T-helper 1 cell treated with Interleukin-12 subunit alpha and Interleukin-12 subunit beta and Interleukin-4 antibody, amounts not matched to agents 30 μg/mL and 1 μg/mL, for 36 hours (primary cell): ENCODE data around the gene MOGAT2.

Experiments used
- H3K27ac Mint-ChIP-seq: one replicate; pipeline ENCODE4 v1.8.0; 2021; ENCODE audit warnings: mild to moderate bottlenecking, mixed read lengths
- H3K27me3 Mint-ChIP-seq: one replicate; pipeline ENCODE4 v1.8.0; 2021; ENCODE audit warnings: low read depth, mixed read lengths
- H3K36me3 Mint-ChIP-seq: one replicate; pipeline ENCODE4 v1.8.0; 2021; ENCODE audit warnings: low read depth, mixed read lengths
- H3K4me1 Mint-ChIP-seq: one replicate; pipeline ENCODE4 v1.8.0; 2021; ENCODE audit warnings: low read depth, mixed read lengths
- H3K4me3 Mint-ChIP-seq: one replicate; pipeline ENCODE4 v1.8.0; 2021; ENCODE audit warnings: mild to moderate bottlenecking, moderate library complexity, mixed read lengths
- H3K9me3 Mint-ChIP-seq: one replicate; pipeline ENCODE4 v1.8.0; 2021; ENCODE audit warnings: mixed read lengths

The MOGAT2 gene

DNA sequence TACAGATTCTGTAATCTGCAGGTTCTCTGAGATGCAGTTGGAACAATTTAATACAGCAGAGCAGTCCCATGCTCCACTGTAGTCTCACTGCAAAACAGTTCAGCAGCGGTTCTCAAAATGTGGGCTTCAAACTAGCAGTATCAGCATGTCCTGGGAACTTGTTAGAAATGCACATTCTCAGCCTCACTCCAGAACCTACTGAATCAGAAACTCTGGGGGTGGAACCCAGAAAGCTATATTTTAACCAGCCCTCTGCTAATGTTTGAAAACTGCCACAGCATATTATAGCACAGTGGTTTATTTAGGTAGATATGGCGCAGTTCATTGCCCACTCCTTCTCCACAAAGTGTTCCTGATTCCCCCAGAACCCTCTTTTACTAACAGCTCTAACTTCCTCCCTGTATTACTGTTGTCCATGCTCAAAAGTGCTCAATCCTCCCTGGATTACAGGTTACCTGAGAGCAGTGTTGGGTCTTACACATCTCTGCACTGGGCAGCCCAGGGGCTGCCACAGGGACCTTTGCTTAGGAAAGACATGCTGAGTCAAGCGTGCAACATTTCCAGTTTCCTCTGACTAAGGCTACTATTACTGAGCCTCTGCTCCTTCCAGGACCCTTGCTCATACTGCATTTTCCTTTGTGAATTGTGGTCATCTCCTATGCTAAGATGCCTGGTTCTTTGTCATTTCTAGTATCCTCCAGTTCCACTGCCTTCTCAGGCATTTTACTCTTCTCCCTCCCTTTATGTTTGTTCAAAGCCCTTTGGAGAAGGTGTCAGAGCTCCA lies 43.3 kb downstream of the MOGAT2 start:
- no peak overlapping the region for H3K4me3 Mint-ChIP-seq
- H3K4me1 Mint-ChIP-seq: no peaks in the 10 kb centered on the region
- no peak overlapping the region for H3K27ac Mint-ChIP-seq
- H3K9me3 Mint-ChIP-seq: no peaks in the 10 kb centered on the region
- peaks cover 21% of the 10 kb centered on the region for H3K27me3 Mint-ChIP-seq
- no peaks in the 10 kb centered on the region for H3K36me3 Mint-ChIP-seq

- Mint-ChIP-seq H3K27ac (no peak overlapping the region), H3K36me3 (no peaks in the 10 kb centered on the region), H3K9me3 (no peaks in the 10 kb centered on the region), H3K27me3 (peaks cover 10% of the 10 kb centered on the region), H3K4me3 (no peak overlapping the region), H3K4me1 (peaks cover 7% of the 10 kb centered on the region)
These were observed 44.5 kb downstream of the MOGAT2 start for GRCh38 chr11:75762158-75762557.

DNA sequence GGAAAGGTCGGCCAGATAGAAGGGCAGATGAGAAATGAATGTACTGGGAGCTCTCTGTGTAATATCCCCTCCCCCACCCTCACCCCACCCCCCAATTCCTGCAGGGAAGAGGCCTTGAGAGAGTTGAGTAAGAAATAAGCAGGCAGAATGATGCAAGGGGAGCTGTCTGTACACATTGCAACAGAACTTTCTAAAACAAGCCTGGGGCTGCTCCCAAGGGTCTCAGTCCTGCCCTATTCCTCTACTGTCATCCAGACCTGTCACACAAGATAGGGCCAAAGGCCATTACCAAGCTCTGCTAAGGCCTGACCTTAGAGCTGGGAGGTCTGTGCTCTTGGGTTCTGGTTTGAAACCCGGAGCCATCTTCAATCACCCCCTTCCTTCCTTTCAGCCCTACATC lies 45.2 kb downstream of the MOGAT2 start:
- H3K36me3 Mint-ChIP-seq: no peaks in the 10 kb centered on the region
- peaks cover 14% of the 10 kb centered on the region for H3K4me1 Mint-ChIP-seq
- no peak overlapping the region for H3K4me3 Mint-ChIP-seq
- H3K27me3 Mint-ChIP-seq: peaks cover 5% of the 10 kb centered on the region
- no peak overlapping the region for H3K27ac Mint-ChIP-seq
- H3K9me3 Mint-ChIP-seq: no peaks in the 10 kb centered on the region

GRCh38 chr11:75763846-75764245 lies 46.2 kb downstream of the MOGAT2 start:
- Mint-ChIP-seq H3K27ac (no peak overlapping the region), H3K36me3 (no peaks in the 10 kb centered on the region)

DNA sequence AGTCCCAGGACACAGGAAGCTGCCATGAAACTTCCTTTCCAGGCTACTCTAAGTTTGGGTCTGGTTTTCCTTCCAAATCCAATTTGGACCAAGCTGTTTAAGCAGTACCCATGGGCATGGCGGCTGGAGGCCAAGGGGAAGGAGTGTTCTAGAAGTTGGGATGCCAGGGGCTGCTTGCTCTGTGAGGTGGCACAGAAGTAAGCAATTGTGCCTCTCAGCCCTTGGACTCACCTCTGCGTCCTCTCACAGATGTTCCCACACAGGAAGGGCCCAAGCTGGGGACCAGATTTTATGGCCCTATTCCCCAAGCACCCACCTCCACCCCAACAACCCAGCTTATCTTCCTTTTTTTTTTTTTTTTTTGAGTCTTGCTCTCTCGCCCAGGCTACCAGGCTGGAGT lies 47.5 kb downstream of the MOGAT2 start:
- Mint-ChIP-seq H3K4me3 (no peak overlapping the region), H3K9me3 (no peaks in the 10 kb centered on the region), H3K36me3 (no peaks in the 10 kb centered on the region), H3K27ac (no peak overlapping the region), H3K4me1 (peaks cover 24% of the 10 kb centered on the region), H3K27me3 (peaks cover 11% of the 10 kb centered on the region)

More at GRCh38 chr11:75763846-75764245, 46.2 kb downstream of the MOGAT2 start:
- H3K4me3 Mint-ChIP-seq: no peak overlapping the region
- H3K9me3 Mint-ChIP-seq: no peaks in the 10 kb centered on the region
- H3K27me3 Mint-ChIP-seq: no peaks in the 10 kb centered on the region
- H3K4me1 Mint-ChIP-seq: peaks cover 16% of the 10 kb centered on the region

- Mint-ChIP-seq H3K36me3 (no peaks in the 10 kb centered on the region), H3K4me1 (peaks cover 30% of the 10 kb centered on the region)
These were observed 49.0 kb downstream of the MOGAT2 start for GRCh38 chr11:75766443-75767227.

GRCh38 chr11:75767228-75767572 lies 49.6 kb downstream of the MOGAT2 start:
- no peaks in the 10 kb centered on the region for H3K36me3 Mint-ChIP-seq
- H3K9me3 Mint-ChIP-seq: no peaks in the 10 kb centered on the region
- peaks cover 24% of the 10 kb centered on the region for H3K27me3 Mint-ChIP-seq
- peaks cover 30% of the 10 kb centered on the region for H3K4me1 Mint-ChIP-seq
- H3K4me3 Mint-ChIP-seq: no peak overlapping the region
- H3K27ac Mint-ChIP-seq: no peak overlapping the region

More at GRCh38 chr11:75766443-75767227, 49.0 kb downstream of the MOGAT2 start:
- Mint-ChIP-seq H3K27me3 (peaks cover 24% of the 10 kb centered on the region), H3K27ac (peak overlapping the region; percentile 20), H3K4me3 (no peak overlapping the region), H3K9me3 (no peaks in the 10 kb centered on the region)

DNA sequence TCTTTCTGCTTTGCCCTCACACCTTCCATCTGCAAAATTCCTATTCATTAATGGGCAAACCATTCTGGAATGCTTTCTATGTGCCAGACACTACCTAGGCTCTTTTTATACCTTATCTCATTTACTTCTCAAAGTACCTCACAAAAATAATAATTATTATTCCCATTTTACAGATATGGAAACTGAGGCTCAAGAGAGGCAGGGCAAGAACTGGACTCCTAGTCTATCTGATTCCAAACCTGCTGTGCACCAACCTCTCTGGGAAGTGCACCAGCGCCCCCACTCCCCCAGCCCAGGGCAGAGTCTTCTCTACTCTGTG lies 50.1 kb downstream of the MOGAT2 start:
- Mint-ChIP-seq H3K9me3 (no peaks in the 10 kb centered on the region), H3K36me3 (no peaks in the 10 kb centered on the region), H3K4me3 (peak overlapping the region; percentile 74), H3K27ac (no peak overlapping the region), H3K4me1 (peaks cover 34% of the 10 kb centered on the region), H3K27me3 (peaks cover 24% of the 10 kb centered on the region)

- Mint-ChIP-seq H3K27me3 (peaks cover 24% of the 10 kb centered on the region), H3K4me3 (peak within 1 kb of the TSS; percentile 74), H3K9me3 (no peaks in the 10 kb centered on the region), H3K4me1 (peaks cover 34% of the 10 kb centered on the region), H3K27ac (peak within 1 kb of the TSS; percentile 79), H3K36me3 (no peaks in the 10 kb centered on the region)
These were observed 50.7 kb downstream of the MOGAT2 start, which contains the start of gene DGAT2 for GRCh38 chr11:75768112-75768908. DGAT2 (plus strand) TSS chr11:75768778; CDS start chr11:75768992, 214 bp downstream.

- Mint-ChIP-seq H3K36me3 (peaks cover 4% of the 10 kb centered on the region), H3K9me3 (no peaks in the 10 kb centered on the region), H3K4me3 (peak overlapping the region; percentile 64), H3K27ac (peak overlapping the region; percentile 41), H3K27me3 (peaks cover 24% of the 10 kb centered on the region), H3K4me1 (peaks cover 41% of the 10 kb centered on the region)
These were observed 51.5 kb downstream of the MOGAT2 start for GRCh38 chr11:75768909-75769771.

GRCh38 chr11:75770102-75770501 lies 52.5 kb downstream of the MOGAT2 start:
- Mint-ChIP-seq H3K4me3 (peak overlapping the region; percentile 8), H3K27ac (no peak overlapping the region), H3K4me1 (peaks cover 43% of the 10 kb centered on the region), H3K27me3 (peaks cover 24% of the 10 kb centered on the region), H3K9me3 (no peaks in the 10 kb centered on the region), H3K36me3 (peaks cover 4% of the 10 kb centered on the region)

- no peak overlapping the region for H3K4me3 Mint-ChIP-seq
- peaks cover 4% of the 10 kb centered on the region for H3K36me3 Mint-ChIP-seq
- peaks cover 43% of the 10 kb centered on the region for H3K4me1 Mint-ChIP-seq
- H3K27me3 Mint-ChIP-seq: peaks cover 24% of the 10 kb centered on the region
- H3K27ac Mint-ChIP-seq: peak overlapping the region; percentile 39
- H3K9me3 Mint-ChIP-seq: no peaks in the 10 kb centered on the region
These were observed 54.2 kb downstream of the MOGAT2 start for GRCh38 chr11:75771646-75772410.

DNA sequence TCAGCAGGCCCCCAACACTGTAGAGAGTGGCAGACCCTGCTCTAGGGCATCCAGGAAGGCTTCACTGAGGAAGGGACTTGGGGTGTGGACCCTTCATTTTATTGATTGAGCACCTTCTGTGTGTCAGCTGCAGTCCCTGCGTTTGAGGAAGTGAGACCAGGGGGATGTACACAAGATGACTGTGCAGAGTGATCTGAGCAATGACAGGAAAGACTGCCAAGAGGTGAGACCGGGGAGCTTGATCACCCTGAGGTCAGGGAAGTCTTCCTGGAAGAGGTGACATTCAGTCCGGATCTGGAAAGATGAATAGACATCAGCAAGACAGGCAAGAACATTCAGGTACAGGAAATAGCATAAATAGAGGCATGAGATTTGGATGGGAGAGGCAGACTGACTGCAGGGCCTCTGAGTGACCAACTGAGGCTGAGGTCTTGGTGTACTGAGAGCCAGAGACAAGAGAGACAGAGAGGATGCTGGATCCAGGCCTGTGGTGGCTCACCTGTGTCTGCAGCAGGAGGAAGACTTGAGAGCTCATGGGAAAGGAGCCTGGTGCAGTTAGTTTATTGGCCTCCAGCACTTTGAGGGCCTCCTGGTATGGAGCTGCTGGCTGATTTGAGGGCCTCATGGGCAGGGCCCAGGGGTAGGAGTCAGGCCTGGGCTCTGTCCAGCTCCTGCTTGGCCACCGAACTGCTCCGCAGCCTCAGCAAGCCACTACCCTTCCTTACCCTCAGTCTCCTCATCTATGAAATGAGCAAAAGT lies 56.1 kb downstream of the MOGAT2 start:
- H3K27ac Mint-ChIP-seq: peak overlapping the region; percentile 91
- peaks cover 48% of the 10 kb centered on the region for H3K4me1 Mint-ChIP-seq
- H3K36me3 Mint-ChIP-seq: peaks cover 4% of the 10 kb centered on the region

More for the DNA sequence above, 56.1 kb downstream of the MOGAT2 start:
- Mint-ChIP-seq H3K9me3 (no peaks in the 10 kb centered on the region), H3K27me3 (peaks cover 24% of the 10 kb centered on the region), H3K4me3 (peak overlapping the region; percentile 54)
